Measurements from ENCODE around the gene CCDC69.
A peak's percentile ranks its signal among the peaks of the same experiment; 100 is the strongest.

CCDC69 gene

DNA sequence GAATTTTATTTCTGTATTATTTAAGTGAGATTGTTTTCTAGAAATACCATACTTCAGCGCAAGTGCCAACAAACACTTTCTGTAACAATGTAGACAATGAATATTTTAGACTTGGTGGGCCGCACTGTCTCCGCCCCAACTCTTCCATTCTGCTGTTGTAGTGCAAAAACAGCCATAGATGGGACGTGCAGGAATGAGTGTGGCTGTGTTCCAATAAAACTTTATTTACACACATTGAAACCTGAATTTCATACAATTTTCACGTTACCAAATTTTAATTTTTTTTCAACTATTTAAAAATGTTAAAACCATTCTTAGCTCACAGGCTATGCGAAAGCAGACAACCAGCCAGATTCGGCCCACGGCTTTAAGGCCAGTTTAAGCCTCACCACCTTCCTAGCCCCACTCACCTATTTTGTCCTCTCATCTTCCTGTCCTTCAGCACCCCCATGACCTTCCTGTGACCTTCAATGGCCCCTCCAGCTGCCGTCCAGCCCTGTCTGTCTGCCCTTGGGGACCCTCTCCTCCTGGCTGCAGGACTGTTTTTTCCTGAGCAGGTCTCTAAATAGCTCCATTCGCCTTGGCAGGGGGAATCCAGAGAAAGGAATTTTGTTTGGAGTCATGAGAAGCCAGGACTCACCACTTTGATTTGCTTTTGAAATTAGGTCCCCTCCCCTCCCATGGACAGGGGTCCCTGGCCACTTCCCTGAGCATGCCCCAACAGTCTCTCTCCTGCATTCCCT, 55.1 kb downstream of the CCDC69 start:
- no peak for DNase-seq (ENCODE audit: low read depth)
- no peak overlapping the region for H3K4me3 ChIP-seq (ENCODE audit: low read depth, low read length)
- TF ChIP-seq, protein P1, sequence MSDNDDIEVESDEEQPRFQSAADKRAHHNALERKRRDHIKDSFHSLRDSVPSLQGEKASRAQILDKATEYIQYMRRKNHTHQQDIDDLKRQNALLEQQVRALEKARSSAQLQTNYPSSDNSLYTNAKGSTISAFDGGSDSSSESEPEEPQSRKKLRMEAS (IDR thresholded peaks at IDR 0.05; ENCODE audit: low read depth, low read length): no peak
- TF ChIP-seq POLR2A (IDR thresholded peaks at IDR 0.05; ENCODE audit: extremely low read depth, insufficient read length): no peak
- TF ChIP-seq, protein P2, sequence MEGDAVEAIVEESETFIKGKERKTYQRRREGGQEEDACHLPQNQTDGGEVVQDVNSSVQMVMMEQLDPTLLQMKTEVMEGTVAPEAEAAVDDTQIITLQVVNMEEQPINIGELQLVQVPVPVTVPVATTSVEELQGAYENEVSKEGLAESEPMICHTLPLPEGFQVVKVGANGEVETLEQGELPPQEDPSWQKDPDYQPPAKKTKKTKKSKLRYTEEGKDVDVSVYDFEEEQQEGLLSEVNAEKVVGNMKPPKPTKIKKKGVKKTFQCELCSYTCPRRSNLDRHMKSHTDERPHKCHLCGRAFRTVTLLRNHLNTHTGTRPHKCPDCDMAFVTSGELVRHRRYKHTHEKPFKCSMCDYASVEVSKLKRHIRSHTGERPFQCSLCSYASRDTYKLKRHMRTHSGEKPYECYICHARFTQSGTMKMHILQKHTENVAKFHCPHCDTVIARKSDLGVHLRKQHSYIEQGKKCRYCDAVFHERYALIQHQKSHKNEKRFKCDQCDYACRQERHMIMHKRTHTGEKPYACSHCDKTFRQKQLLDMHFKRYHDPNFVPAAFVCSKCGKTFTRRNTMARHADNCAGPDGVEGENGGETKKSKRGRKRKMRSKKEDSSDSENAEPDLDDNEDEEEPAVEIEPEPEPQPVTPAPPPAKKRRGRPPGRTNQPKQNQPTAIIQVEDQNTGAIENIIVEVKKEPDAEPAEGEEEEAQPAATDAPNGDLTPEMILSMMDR (IDR thresholded peaks at IDR 0.05; ENCODE audit: low read depth, low read length): no peak
- TF ChIP-seq MYC (IDR thresholded peaks at IDR 0.05; ENCODE audit: low read depth, low read length): no peak

DNA sequence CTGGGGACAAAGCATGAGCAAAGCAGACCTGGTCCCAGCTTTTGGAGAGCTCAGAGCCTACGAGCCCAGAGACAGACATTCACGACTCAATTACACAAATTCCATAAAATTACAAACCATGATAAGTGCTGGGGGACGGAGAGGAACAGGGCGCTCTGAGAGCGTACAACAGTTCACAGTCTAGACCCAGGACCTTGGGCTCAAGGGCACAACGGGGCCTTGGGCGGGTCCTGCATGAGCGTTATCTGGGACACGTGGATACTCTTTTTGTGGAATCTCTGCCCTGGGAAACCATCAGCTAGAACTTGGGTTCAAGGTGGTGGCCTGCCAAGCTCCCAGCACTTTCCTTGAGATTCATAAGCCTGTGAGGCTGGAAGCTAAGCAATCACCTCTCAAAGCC, 56.9 kb downstream of the CCDC69 start:
- no peak overlapping the region for H3K4me3 ChIP-seq (ENCODE audit: low read depth, low read length)
- TF ChIP-seq MYC (IDR thresholded peaks at IDR 0.05; ENCODE audit: low read depth, low read length) (no peak), POLR2A (IDR thresholded peaks at IDR 0.05; ENCODE audit: extremely low read depth, insufficient read length) (no peak)
- TF ChIP-seq, protein P2 (IDR thresholded peaks at IDR 0.05; ENCODE audit: low read depth, low read length): no peak
- TF ChIP-seq, protein P1 (IDR thresholded peaks at IDR 0.05; ENCODE audit: low read depth, low read length): no peak
- no peak for DNase-seq (ENCODE audit: low read depth)

DNA sequence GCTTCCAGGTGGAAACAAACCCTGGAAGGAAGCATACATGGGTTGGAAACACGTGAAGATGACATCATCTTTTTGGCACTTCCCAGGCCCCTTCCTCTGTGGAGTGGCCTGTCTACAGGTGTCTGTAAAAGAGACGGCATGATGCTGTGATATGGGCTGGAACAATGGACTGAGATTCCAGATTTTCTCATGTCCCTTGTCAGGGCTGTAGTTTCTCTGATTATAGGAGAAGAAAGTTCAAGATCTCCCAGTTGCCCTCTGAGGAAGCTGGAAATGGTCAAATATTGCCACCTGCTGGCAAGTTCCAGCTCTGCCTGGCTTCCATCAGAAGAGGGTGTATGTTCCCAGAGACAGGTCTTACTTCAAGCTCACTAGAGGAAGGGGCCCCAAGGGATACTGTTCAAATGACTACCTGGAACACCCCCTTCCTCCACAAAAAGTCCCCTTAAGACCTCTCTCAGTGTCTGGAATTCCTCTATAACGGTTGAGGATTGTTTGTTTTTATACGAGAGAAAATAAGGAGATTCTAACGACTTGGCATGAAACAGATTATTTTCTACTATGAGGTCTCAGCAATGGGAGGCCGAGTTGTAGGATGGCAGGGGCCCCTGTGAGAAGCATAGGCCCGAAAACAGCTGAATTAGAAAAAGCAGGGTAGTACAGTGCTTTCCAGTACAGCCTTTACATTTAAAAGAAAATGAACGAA, 59.1 kb downstream of the CCDC69 start:
- TF ChIP-seq, protein P2 (IDR thresholded peaks at IDR 0.05; ENCODE audit: low read depth, low read length): peak; percentile 86
- no peak for TF ChIP-seq POLR2A (IDR thresholded peaks at IDR 0.05; ENCODE audit: extremely low read depth, insufficient read length)
- TF ChIP-seq, protein P1 (IDR thresholded peaks at IDR 0.05; ENCODE audit: low read depth, low read length): 0 out of 2 replicates have a peak, but pooled peaks have one; percentile 15
- no peak overlapping the region for H3K4me3 ChIP-seq (ENCODE audit: low read depth, low read length)
- peak; percentile 83 for DNase-seq (ENCODE audit: low read depth)

DNA sequence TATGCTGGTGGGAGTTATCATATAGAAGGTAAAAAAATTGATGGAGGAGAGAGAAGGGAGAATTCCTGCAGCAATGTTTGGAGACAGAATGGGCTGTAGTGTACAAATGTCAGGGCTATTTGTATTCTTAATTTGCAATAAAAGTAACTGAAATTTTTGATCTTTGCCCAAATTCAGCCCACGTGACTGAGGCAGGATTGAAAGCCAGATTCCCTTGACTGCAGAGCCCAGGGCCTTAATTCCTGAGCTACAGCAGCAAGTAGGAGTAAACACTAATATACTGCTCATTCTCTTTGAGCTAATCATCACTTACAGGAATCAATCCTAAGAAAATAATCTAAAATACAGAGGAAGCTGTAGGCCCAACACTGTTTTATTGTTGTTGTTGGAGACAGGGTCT, 61.1 kb downstream of the CCDC69 start:
- TF ChIP-seq, protein P1 (IDR thresholded peaks at IDR 0.05; ENCODE audit: low read depth, low read length): no peak
- no peak for TF ChIP-seq MYC (IDR thresholded peaks at IDR 0.05; ENCODE audit: low read depth, low read length)
- TF ChIP-seq, protein P2 (IDR thresholded peaks at IDR 0.05; ENCODE audit: low read depth, low read length): no peak
- no peak overlapping the region for H3K4me3 ChIP-seq (ENCODE audit: low read depth, low read length)
- no peak for DNase-seq (ENCODE audit: low read depth)

DNA sequence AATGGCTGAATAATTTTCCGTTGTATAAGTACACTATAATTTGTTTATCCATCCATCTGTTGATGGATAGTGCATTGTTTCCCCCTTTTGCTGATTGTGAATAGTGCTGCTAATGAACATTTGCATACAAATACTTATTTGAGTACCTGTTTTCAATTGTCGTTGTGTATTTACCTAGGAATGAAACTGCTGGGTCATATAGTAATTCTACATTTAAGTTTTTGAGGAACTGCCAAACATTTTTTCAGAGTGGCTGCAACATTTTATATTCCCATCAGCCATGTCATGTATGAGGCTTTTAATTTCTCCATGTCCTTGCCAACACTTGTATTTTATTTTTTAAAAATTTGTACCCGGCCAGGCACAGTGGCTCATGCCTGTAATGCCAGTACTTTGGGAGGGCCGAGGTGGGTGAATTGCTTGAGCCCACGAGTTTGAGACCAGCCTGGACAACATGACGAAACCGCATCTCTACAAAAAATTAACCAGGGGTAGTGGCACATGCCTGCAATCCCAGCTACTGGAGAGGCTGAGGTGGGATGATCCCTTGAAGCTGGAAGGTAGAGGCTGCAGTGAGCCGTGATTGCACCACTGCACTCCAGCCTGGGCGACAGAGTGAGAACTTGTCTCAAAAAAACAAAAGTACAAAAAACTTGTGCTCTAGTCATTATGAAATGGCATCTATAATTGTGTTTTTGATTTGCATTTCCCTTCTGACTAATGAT, 64.1 kb downstream of the CCDC69 start:
- H3K4me3 ChIP-seq (ENCODE audit: low read depth, low read length): no peak overlapping the region
- TF ChIP-seq POLR2A (IDR thresholded peaks at IDR 0.05; ENCODE audit: extremely low read depth, insufficient read length) (no peak), MYC (IDR thresholded peaks at IDR 0.05; ENCODE audit: low read depth, low read length) (no peak)
- TF ChIP-seq, protein P1 (IDR thresholded peaks at IDR 0.05; ENCODE audit: low read depth, low read length): no peak
- TF ChIP-seq, protein P2 (IDR thresholded peaks at IDR 0.05; ENCODE audit: low read depth, low read length): no peak
- no peak for DNase-seq (ENCODE audit: low read depth)

All from NB4 (cell line).